Measurements from ENCODE around the gene UTF1. TPM values are rescaled to one million over a fixed set of nuclear protein-coding genes. Genes with fewer than 3 reads are reported as not detected.

The UTF1 gene
- total and polyA plus RNA-seq, 2 experiments from 2014 or later: 12.2 to 51.4 TPM

GRCh38 chr10:133272964-133273420, 43.0 kb downstream of the UTF1 start:
- no peak for ATAC-seq
- Mint-ChIP-seq H3K4me1 (peaks cover 4% of the 10 kb centered on the region; the same call in 2 of the 3 replicates), H3K27ac (no peak overlapping the region), H3K9me3 (no peaks in the 10 kb centered on the region), H3K36me3 (ENCODE audit: low read depth) (no peaks in the 10 kb centered on the region), H3K27me3 (ENCODE audit: insufficient read depth, low read depth, poor library complexity) (peaks cover 5% of the 10 kb centered on the region), H3K4me3 (no peak overlapping the region)
- H3K4me3 ChIP-seq: no peak overlapping the region
- no peaks in the 10 kb centered on the region for H3K79me2 ChIP-seq (replicated peaks; ENCODE audit: insufficient read depth)
- H3K27me3 ChIP-seq (ENCODE audit: insufficient read depth): no peaks in the 10 kb centered on the region
- no peak overlapping the region for H2AFZ ChIP-seq
- H3K27ac ChIP-seq (ENCODE audit: low read depth): no peak overlapping the region
- H3K4me2 ChIP-seq: no peak overlapping the region
- H3K9me2 ChIP-seq (ENCODE audit: insufficient read depth): no peaks in the 10 kb centered on the region
- H3K36me3 ChIP-seq (ENCODE audit: insufficient read depth): no peaks in the 10 kb centered on the region
- no peak for DNase-seq (ENCODE audit: low spot score)
- H4K20me1 ChIP-seq (replicated peaks; ENCODE audit: insufficient read depth): no peaks in the 10 kb centered on the region
- no peaks in the 10 kb centered on the region for H3F3A ChIP-seq (replicated peaks; ENCODE audit: low read depth)
- no peak for TF ChIP-seq EZH2 (IDR thresholded peaks at IDR 0.05; ENCODE audit: low read depth, unreplicated experiment)
- TF ChIP-seq ZNF331 (CRISPR knock-in tag; IDR thresholded peaks at IDR 0.05; ENCODE audit: low read depth): no peak
- no peak for TF ChIP-seq EZH2phosphoT487 (IDR thresholded peaks at IDR 0.05; ENCODE audit: unreplicated experiment)
- TF ChIP-seq POLR2AphosphoS5 (IDR thresholded peaks at IDR 0.05; ENCODE audit: low read depth): no peak
- TF ChIP-seq ZNF114 (CRISPR knock-in tag; IDR thresholded peaks at IDR 0.05): no peak
- no peak for TF ChIP-seq REST (IDR thresholded peaks at IDR 0.05; ENCODE audit: unreplicated experiment)
- TF ChIP-seq CTCF (conservative IDR thresholded peaks at IDR 0.05; ENCODE audit: low read depth in 2 of 2): no peak
- no peak for TF ChIP-seq ZNF462 (CRISPR knock-in tag; IDR thresholded peaks at IDR 0.05)
- no peak for TF ChIP-seq STAT1 (IDR thresholded peaks at IDR 0.05; ENCODE audit: unreplicated experiment)
- no peaks in the 10 kb centered on the region for H3K4me1 ChIP-seq (ENCODE audit: insufficient read depth)

Measured in GM23338 (cell line).